Right lobe of liver (tissue), 4 donors: ENCODE measurements around the gene GNB5.

Experiments
- CTCF ChIP-seq, 4 donors: fragments of 200-600 bp in 3 of 4; fragments of 450-650 bp in 1 of 4; IDR thresholded peaks; one replicate each; pipeline versions ENCODE4 v1.5.1 to v1.8.0; 2016 to 2022; ENCODE audit warnings: antibody characterized with exemption in 4 of 4, mild to moderate bottlenecking in 2 of 4
- POLR2A ChIP-seq: fragments of 450-650 bp; IDR thresholded peaks from one replicate; pipeline ENCODE4 v1.6.1; 2017; ENCODE audit warnings: antibody characterized with exemption, mild to moderate bottlenecking
- donor health status: DM: no; HTN: no; CAD: no.
- donor health status: DM: no; HTN: no; CAD: no.
- donor health status: DM: no; HTN: yes; CAD: no.

GRCh38 chr15:52158084-52158765 is 33.0 kb downstream of the GNB5 start:
- TF ChIP-seq CTCF (IDR thresholded peaks at IDR 0.05) (no peak), POLR2A (no peak)
